H54 (cell line): ENCODE data around the gene TMEM204.

Experiments
- DNase-seq: peaks from one replicate; pipeline ENCODE4 v3.0.0; 2011; ENCODE audit warnings: low spot score, mixed read lengths; ENCODE audit not compliant: insufficient read length
- FAIRE-seq: peaks from 3 replicates; lab custom pipeline; 2011; peaks lifted over from hg19 to GRCh38; lab: Jason Lieb, UNC
- POLR2A ChIP-seq: IDR thresholded peaks from 2 replicates; pipeline ENCODE4 v1.6.1; 2011; ENCODE audit warnings: low read depth, mild to moderate bottlenecking, low read length

Gene TMEM204

GRCh38 chr16:1532081-1532760 lies 1.2 kb upstream of the TMEM204 start:
- DNase-seq, result no peak
- FAIRE-seq, result no peak
- TF ChIP-seq POLR2A, result no peak

DNA sequence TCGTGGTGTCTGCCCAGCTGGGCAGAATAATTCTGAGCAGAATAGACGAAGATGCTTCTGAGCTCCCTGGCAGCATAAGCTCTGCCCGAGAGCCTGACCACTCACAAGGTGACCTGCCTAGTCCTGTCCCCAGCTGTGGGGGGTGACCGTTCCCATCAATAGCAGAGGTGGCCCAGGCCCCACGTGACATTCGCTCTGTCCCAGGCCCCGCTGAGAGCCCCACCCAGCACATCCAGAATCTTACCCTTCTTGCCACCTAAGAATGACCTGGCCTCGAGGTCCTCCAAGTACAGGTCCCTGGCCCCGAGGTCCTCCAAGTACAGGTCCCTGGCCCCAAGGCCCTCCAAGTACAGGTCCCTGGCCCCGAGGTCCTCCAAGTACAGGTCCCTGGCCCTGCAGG lies 695 bp upstream of the TMEM204 start:
- no peak for TF ChIP-seq POLR2A
- DNase-seq, result no peak
- no peak for FAIRE-seq

- no peak for FAIRE-seq
- TF ChIP-seq POLR2A, result no peak
- DNase-seq, result no peak
Observed at GRCh38 chr16:1534021-1535020, 855 bp downstream of the TMEM204 start.

DNA sequence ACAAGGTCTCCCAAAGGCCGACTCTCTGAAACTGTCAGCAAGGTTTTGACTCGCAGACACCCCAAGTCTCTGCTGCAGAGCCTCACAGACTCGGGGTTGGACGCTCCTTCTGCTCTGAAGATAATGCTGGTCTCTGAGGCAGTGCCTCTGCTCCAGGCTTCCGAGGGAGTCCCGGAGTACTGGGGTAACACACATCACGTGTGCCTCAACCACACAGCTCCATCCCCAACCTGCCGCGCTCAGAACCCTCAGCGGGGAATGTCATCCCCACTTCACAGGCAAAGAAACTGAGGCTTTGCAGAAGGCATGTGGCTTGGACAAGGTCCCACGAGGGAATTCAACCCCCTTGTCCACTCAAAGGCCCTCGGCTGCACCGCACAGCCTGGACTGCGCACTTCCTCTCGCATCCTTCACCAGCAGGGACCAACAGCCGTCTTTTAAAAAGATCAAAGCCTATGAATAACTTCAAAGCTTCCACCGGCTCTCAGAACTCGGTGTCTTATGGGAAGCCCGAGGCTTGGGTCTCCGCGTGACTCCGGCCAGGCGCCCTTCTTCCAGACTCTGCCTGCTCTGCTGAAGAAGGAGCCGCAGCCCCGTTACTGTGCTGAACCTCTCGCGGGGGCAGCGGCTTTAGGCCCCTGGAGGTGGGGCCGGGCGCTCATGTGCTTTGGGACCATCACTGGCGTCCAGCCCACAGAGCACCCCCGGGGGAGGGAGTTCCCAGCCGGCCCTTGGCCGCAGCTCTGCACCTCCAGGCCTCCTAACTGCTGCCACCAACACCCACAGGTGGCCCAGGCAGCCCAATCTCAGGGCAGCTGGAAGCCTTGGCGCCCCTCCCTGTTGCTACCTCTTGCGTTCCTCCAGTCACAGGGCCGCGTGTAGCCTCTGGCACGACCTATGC lies 2.2 kb downstream of the TMEM204 start:
- no peak for TF ChIP-seq POLR2A
- FAIRE-seq (no peak), DNase-seq (no peak)

- no peak for FAIRE-seq
- no peak for TF ChIP-seq POLR2A
- no peak for DNase-seq
Observed at GRCh38 chr16:1536601-1537000, 3.1 kb downstream of the TMEM204 start.

GRCh38 chr16:1537138-1537577 lies 3.7 kb downstream of the TMEM204 start:
- FAIRE-seq (no peak), DNase-seq (no peak)
- no peak for TF ChIP-seq POLR2A

DNA sequence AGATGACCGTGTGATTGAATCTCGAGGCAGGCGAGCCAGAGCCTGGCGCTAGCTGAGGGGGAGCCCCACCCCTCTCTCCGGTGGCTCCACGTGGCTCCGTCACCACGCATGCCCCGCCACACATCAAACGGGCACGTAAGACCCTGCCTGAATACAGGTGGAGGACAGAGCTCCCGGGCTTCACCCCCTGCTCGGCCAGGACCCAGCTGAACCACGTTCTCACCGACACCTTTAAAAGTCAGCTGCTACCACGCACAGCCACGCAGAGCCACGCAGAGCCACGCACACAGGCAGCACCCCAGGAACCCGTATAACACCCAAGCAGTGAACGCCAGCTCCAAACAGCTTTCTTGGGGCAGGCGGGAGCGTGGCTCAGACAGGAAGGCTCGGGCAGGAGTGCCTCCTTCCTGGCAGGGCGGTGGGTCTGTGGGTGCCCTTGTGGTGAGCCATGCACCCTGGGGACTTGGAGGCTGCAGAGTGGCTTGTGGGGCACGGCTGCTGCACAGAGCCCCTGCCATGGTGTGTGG lies 4.4 kb downstream of the TMEM204 start:
- DNase-seq, result no peak
- FAIRE-seq, result no peak
- TF ChIP-seq POLR2A, result no peak

GRCh38 chr16:1538804-1539520 lies 5.5 kb downstream of the TMEM204 start:
- FAIRE-seq, result no peak
- no peak for DNase-seq
- no peak for TF ChIP-seq POLR2A

DNA sequence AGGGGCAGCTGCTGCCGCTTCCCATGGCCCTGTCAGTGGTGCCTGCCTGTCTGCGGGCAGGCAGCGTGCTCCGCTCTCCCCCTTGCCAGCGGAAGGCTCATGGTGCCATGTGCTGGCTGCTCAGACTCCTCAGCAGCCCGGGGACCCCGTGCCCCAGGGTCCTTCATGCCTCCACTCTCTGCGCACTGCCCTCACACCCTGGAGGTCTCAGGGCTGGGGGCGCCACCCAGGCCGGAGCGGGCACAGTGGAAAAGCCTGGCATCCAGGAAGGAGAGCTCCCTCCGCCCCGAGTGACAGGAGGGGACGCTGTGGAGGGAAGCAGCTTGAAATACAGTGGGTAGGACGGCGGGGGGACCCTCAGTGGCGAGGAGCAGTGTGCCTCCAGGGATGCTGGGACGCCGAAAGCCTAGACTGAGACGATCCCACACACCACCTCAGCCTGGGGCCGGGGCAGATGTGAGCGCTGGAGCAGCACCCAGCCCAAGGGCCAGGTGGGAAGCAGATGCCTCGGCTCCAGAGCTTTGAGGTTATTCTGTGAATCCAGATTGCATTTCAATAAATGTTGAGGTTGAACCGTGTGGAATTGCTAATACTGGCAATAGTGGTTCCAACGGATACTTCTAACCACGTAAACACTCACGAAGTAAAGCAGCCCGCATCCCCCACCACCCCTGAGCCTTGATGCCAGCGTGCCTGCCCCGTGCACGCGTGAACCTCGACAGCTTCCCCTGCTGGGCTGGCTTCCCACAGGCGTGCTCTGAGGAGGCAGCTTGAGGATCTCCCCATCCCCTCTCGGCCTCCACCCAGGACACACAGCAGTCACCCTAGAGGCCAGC lies 6.5 kb downstream of the TMEM204 start:
- DNase-seq, result no peak
- TF ChIP-seq POLR2A, result no peak
- no peak for FAIRE-seq

DNA sequence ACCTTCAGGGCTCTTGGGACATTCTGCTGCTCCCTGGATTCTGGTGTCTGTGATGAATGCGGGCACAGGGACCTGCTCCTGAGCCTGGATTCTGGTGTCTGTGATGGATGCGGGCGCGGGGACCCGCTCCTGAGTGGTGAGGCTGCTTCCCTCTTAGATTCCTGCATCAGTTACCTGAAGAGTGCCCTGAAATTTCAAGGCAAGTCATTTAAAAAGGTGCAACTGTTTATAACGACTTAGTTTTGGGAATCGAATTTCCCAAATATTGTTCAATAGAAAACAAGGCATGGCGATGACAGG lies 7.0 kb downstream of the TMEM204 start:
- no peak for FAIRE-seq
- TF ChIP-seq POLR2A, result no peak
- DNase-seq, result no peak

GRCh38 chr16:1541293-1542165 lies 8.1 kb downstream of the TMEM204 start:
- DNase-seq (no peak), FAIRE-seq (no peak)
- TF ChIP-seq POLR2A, result no peak
